DMS 273 (cell line): Measurements from ENCODE around the gene SEC16B.

Experiments
- DNase-seq: peaks from one replicate; lab custom pipeline; 2025; ENCODE audit not compliant: unreplicated experiment; lab: John Stamatoyannopoulos, UW

The SEC16B gene

GRCh38 chr1:177913762-177914540 is 55.9 kb downstream of the SEC16B start:
- peak; percentile 61 for DNase-seq

GRCh38 chr1:177912991-177913390 is 56.9 kb downstream of the SEC16B start:
- peak; percentile 46 for DNase-seq

- DNase-seq: peak; percentile 29
Measured at GRCh38 chr1:177909416-177909815, 60.4 kb downstream of the SEC16B start.

- peak; percentile 10 for DNase-seq
Measured at GRCh38 chr1:177907000-177907399, 62.9 kb downstream of the SEC16B start.

- no peak for DNase-seq
Measured at GRCh38 chr1:177905686-177906085, 64.2 kb downstream of the SEC16B start.

GRCh38 chr1:177902266-177902665 is 67.6 kb downstream of the SEC16B start:
- no peak for DNase-seq

GRCh38 chr1:177897998-177898654 is 71.7 kb downstream of the SEC16B start:
- no peak for DNase-seq

GRCh38 chr1:177897281-177897997 is 72.4 kb downstream of the SEC16B start:
- no peak for DNase-seq
